Thyroid gland (tissue), 4 donors: ENCODE measurements around the gene PCDH11X.
"Not testable (repeated sequence)": the region's sequence is repeated elsewhere in the genome, so short reads cannot be mapped to it uniquely, and the experiment has no call there.

Experiments used
- CTCF ChIP-seq, 6 experiments: fragments of 200-600 bp in 3 of 6; fragments of 450-650 bp in 3 of 6; sonication (generic) in 3 of 6; IDR thresholded peaks; one replicate each; pipeline ENCODE4 v1.5.1; 2016 to 2019; ENCODE audit warnings: antibody characterized with exemption in 6 of 6, mild to moderate bottlenecking in 2 of 6, inconsistent platforms in 1 of 6, moderate library complexity in 1 of 6
- POLR2A ChIP-seq, 2 donors: fragments of 450-650 bp; IDR thresholded peaks; one replicate each; pipeline ENCODE4 v1.6.1; 2017; ENCODE audit warnings: antibody characterized with exemption in 2 of 2, mild to moderate bottlenecking in 2 of 2, moderate library complexity in 1 of 2

GRCh38 chrX:91773943-91774342, 5.2 kb upstream of the PCDH11X start:
- not testable (repeated sequence) for TF ChIP-seq POLR2A, CTCF (IDR thresholded peaks at IDR 0.05)
